ENCODE measurements around the gene FXYD1.

- TF ChIP-seq REST (IDR thresholded peaks at IDR 0.05): no peak
- TF ChIP-seq FOXA2 (IDR thresholded peaks at IDR 0.05): no peak
Observed at GRCh38 chr19:35108730-35109129, 29.9 kb upstream of the FXYD1 start.
